8988T (cell line): Measurements from ENCODE around the gene DNMT3L.
"Not testable (repeated sequence)": the region's sequence is repeated elsewhere in the genome, so short reads cannot be mapped to it uniquely, and the experiment has no call there.

Experiments
- DNase-seq: peaks from one replicate; pipeline ENCODE4 v3.0.0; 2011

Gene DNMT3L

GRCh38 chr21:44275041-44275440, 13.3 kb upstream of the DNMT3L start:
- DNase-seq: no peak

GRCh38 chr21:44273046-44273445, 11.3 kb upstream of the DNMT3L start:
- no peak for DNase-seq

GRCh38 chr21:44272284-44272858, 10.7 kb upstream of the DNMT3L start:
- no peak for DNase-seq

GRCh38 chr21:44271558-44272283, 10.0 kb upstream of the DNMT3L start:
- no peak for DNase-seq

GRCh38 chr21:44269090-44269489, 7.4 kb upstream of the DNMT3L start:
- no peak for DNase-seq

- DNase-seq: no peak
Observed at GRCh38 chr21:44267655-44268142, 6.0 kb upstream of the DNMT3L start.

GRCh38 chr21:44265734-44266270, 4.1 kb upstream of the DNMT3L start:
- DNase-seq: no peak

GRCh38 chr21:44263768-44264167, 2.1 kb upstream of the DNMT3L start:
- no peak for DNase-seq

GRCh38 chr21:44263221-44263760, 1.6 kb upstream of the DNMT3L start:
- no peak for DNase-seq

GRCh38 chr21:44262338-44263056, 800 bp upstream of the DNMT3L start:
- no peak for DNase-seq

GRCh38 chr21:44260791-44261631, 686 bp downstream of the DNMT3L start:
- no peak for DNase-seq

GRCh38 chr21:44260066-44260465, 1.6 kb downstream of the DNMT3L start:
- no peak for DNase-seq

- no peak for DNase-seq
Observed at GRCh38 chr21:44259082-44259705, 2.5 kb downstream of the DNMT3L start.

- DNase-seq: no peak
Observed at GRCh38 chr21:44258056-44258725, 3.5 kb downstream of the DNMT3L start.

GRCh38 chr21:44255511-44255981, 6.2 kb downstream of the DNMT3L start:
- no peak for DNase-seq

GRCh38 chr21:44253832-44254710, 7.6 kb downstream of the DNMT3L start:
- no peak for DNase-seq

- not testable (repeated sequence) for DNase-seq
Observed at GRCh38 chr21:44249204-44250037, 12.3 kb downstream of the DNMT3L start.

- DNase-seq: not testable (repeated sequence)
Observed at GRCh38 chr21:44247904-44248303, 13.8 kb downstream of the DNMT3L start.

GRCh38 chr21:44243980-44244379, 17.7 kb downstream of the DNMT3L start:
- not testable (repeated sequence) for DNase-seq
